Measurements from ENCODE around the gene MYLK.

GRCh38 chr3:123653221-123653682 lies 230.9 kb downstream of the MYLK start:
- TF ChIP-seq ZNF592 (IDR thresholded peaks at IDR 0.05) (no peak), CTCF (IDR thresholded peaks at IDR 0.05 in 2 of 3, conservative IDR thresholded peaks at IDR 0.05 in 1 of 3; ENCODE audit: control insufficient read depth in 2 of 3, extremely low read depth in 1 of 3, insufficient read depth in 1 of 3, low read depth in 3 of 3, low read length in 3 of 3) (no peak), CHD2 (IDR thresholded peaks at IDR 0.05; ENCODE audit: borderline replicate concordance, low read depth, low read length) (no peak)
